ENCODE measurements around the gene CHMP1B.
"Not testable (repeated sequence)": the region's sequence is repeated elsewhere in the genome, so short reads cannot be mapped to it uniquely, and the experiment has no call there.

The CHMP1B gene

DNA sequence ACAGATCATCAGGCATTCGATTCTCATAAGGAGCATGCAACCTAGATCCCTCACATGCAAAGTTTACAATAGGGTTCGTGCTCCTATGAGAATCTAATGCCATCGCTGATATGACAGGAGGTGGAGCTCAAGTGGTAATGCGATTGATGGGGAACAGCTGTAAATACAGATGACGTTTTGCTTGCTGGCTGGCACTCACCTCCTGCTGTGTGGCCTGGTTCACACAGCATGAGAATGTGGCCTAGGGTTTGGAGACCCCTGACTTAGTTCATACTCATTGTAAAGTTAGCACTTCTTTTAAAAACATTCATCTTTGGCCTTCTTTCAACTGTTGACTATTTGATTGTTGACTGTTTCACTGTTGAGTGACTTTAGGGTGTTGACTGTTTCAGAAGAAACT, 8.7 kb upstream of the CHMP1B start:
- no peak for DNase-seq

DNA sequence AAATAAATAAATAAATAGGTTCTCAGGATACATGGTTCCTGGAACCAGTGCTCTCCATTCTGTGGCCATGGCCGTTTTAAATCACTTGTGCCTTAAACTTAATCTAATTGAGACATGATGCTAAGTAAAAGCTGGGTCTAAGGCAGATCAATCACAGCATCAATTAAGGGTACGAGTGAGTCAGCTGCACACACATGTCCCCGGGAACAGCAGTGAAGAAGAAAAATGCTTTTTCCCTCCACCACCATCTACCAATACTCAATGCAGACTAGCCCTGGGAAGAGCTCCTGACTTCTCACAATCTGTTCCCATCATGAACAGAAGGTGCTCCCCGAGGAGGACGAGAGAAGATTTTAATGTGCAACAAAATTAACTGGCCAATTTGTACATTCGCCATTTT, 6.8 kb upstream of the CHMP1B start:
- no peak for DNase-seq

DNA sequence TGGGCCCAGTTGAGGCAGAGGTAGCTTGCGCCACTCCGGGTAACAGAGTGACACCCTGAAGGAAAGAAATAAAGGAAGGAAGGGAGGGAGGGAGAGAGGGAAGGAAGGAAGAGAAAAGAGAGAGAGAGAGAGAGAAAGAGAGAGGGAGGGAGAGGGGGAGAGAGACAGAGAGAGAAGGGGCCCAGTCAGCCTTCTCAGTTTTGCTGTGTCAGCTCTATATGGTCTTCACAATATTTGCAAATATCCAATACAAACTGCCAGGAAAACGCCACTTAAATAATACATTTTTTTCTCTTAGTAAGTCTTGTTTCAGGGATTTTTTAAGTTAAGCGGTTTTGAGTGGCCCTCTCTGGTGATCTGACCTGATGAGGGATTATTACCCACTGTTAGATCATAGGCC, 5.6 kb upstream of the CHMP1B start:
- DNase-seq = no peak

DNA sequence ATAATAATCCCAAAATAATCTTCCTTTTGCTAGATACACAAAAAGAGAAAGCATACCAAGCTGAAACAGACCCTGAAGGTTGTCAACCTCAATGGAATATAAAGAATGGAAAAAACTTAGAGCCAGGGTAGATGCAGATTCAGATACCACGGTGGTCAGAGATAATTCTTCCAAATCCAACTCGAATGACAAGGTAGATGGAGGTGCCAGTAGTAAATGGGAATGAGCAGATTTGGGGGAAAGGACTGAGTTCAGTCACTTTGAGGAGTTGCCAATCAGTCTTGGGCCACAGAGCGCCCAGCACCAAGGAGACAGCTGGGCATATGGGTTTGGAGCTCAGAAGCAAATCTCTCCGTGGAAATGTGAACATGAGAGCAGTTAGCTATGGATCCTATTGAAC, 3.4 kb upstream of the CHMP1B start:
- no peak for DNase-seq

GRCh38 chr18:11849279-11849678, 1.9 kb upstream of the CHMP1B start:
- no peak for DNase-seq

DNA sequence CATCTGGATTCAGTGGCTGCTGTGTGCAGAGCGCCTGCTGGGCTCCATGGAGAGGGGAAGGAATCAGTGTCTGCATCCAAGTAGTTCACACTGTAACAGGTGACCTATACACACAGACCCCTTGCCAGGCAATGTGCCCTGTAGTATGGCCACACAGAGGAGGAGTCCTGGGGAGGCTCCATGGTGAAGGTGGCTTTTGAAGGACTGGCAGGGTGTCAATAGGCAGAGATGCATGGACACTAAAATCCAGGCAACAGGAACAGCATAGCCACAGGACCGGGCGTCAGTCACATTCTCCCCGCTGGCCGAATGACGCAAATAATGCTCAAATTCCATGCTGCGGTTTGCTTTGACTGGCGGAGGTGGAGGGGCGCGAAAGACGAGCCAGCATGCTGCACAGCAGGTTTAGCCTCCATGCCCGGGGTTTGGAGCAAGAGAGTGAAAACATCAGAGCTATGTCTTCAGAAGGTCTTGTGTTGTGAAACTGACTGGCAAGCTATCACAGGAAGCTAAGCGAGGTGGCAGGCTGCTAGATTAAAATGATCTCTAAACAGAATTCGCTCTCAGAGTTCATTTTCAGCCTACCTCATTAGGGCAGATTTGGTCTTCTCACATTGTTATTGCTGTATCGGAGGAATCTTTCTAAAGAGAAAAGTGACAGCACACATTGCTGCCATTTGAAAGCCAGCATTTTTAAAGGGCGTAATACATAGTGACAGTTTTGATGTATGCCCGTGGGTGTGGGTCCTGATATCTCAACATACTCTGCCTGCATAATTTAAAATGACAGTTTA, 1.2 kb upstream of the CHMP1B start:
- no peak for DNase-seq

GRCh38 chr18:11850821-11851145, 430 bp upstream of the CHMP1B start:
- DNase-seq = no peak

DNA sequence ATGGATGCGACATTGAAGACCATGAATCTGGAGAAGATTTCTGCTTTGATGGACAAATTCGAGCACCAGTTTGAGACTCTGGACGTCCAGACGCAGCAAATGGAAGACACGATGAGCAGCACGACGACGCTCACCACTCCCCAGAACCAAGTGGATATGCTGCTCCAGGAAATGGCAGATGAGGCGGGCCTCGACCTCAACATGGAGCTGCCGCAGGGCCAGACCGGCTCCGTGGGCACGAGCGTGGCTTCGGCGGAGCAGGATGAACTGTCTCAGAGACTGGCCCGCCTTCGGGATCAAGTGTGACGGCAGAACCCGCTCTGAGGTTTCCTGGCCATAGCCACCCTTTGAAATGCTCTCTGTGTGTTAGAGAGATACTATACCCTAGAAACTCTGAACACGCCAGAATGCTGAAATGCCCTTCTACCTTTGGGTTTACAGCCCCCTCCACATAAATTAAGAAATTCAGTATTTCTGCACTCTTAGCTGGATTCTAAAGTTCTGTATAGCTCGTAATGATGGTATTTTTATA, 659 bp downstream of the CHMP1B start:
- DNase-seq = no peak

DNA sequence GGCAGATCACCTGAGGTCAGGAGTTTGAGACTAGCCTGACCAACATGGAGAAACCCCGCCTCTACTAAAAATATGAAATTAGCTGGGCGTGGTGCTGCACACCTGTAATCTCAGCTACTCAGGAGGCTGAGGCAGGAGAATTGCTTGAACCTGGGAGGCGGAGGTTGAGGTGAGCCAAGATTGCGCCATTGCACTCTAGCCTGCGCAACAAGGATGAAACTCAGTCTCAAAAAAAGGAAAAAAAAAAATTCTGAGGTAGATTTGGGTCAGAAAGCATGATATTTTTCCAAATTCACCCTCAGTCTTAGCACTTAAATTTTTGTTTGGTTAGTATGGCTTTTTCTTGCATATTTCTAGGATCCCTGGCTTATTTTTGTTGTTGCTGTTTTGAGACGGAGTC, 3.3 kb downstream of the CHMP1B start:
- DNase-seq = not testable (repeated sequence)

- no peak for DNase-seq
Observed at GRCh38 chr18:11857177-11857887, 6.1 kb downstream of the CHMP1B start.

- no peak for DNase-seq
Observed at GRCh38 chr18:11859282-11859830, 8.1 kb downstream of the CHMP1B start.

DNA sequence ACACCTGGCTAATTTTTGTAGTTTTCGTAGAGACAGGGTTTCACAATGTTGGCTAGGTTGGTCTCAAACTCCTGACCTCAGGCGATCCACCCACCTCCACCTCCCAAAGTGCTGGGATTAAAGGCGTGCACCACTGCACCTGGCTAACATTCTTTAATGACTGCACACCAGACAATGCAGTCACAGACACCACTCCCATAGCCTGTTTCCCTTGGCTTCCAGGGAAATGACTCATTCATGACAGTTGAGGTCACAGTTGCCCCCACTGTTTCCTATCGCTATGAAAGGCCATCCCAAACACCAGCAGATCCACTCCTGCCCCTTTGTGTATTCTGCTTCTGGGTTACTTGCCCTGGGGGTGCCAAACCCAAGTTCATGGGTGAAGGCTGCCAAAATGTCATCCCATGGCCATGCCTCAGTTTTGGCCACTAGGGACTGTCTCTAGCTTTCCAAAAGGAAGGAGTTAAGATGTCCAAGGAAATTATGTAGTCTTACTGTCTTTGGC, 8.7 kb downstream of the CHMP1B start:
- DNase-seq = no peak

DNA sequence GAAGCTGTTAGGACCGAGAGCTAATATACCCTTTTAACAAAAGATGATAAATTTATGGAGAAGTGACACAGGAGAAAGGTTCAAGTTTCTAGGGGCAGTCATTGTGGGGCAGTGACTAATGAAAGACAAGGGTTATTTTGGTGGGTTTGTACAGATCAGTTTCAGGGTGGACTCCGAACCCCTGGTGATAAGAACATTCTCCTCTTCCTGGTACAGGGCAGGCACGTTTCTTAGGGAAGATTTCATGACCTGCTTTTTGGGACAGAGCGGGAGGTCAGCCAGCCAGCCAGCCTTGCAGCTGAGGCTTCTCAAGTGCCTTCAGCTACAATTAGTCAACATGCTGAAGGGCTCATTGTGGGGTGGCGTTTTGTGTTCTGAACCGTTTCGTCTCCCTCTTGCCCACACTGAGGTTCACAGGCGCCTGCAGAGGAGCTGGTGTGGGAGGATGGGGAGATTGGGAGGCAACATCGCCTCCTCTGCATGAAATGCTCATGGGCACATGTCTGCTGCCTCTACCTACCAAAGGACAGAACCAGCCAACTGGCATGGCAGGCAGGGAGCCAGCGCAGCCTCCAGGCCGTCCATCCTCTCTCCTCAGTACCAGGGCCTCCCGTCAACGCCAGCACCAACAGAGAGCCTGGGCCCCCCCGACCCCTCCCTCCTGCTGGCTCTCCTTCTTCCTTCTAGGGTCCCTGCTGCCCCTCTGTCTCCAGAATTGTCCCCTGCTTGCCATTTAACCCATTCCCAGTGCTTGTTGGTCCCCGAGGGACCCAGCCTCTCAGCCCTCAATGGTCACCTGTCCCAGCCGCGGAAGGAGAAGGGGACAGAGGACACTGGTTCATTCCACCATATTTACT, 9.6 kb downstream of the CHMP1B start:
- DNase-seq = no peak

DNA sequence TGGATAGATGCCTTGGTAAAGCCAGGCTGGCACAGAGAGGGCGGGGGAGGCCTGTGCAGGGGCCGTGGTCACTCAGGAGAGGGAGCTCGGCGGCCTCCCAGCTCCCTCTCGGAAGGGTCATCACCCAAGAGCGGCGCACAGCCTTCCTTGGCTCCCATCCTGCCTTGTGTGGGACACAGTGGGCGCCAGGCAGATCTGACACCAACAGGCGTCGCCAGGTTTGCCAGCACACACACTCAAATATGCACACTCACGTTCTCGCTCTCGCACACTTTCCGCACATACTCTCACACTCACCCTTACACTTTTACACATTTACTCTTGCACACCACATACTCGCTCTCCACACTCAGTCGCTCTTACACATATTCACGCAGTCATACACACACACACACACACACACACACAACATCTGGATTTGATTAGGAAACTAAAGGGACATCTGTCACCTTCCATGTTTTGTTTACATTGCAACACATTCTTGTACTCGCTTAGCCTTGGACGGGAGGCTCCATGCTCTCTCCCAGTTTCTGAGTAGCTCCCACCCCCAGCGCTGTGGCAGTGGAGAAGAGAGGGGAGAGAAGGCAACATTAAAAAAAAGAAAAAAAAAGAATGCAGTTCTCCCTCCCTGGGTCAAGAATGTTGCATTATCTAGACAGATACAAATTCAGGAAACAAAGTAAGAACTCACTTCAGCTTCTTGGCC, 10.5 kb downstream of the CHMP1B start:
- DNase-seq = no peak

GRCh38 chr18:11862468-11863137, 11.4 kb downstream of the CHMP1B start:
- no peak for DNase-seq

GRCh38 chr18:11864471-11864870, 13.3 kb downstream of the CHMP1B start:
- DNase-seq = no peak

- DNase-seq = no peak
Observed at GRCh38 chr18:11865071-11865470, 13.9 kb downstream of the CHMP1B start.

- DNase-seq = no peak
Observed at GRCh38 chr18:11866329-11866728, 15.1 kb downstream of the CHMP1B start.

DNA sequence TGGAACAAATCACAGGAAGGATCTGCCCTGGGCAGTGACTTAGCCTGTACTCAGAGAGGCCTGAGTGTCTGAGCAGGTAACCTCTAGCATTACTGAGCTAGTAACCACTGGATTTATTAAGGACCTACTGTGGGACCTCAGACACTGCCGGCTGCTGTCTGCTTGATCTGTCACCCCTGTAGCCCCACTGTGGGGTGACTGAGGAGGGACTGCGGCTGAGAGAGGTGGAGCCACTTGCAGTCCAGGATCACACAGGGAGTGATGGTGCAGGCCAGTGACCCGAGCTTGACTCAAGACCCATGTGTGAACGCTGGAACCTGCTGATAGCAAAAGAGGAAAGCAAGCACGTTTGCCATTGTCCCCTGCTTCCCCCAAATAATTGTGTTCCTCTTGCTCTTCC, 15.6 kb downstream of the CHMP1B start:
- no peak for DNase-seq

DNA sequence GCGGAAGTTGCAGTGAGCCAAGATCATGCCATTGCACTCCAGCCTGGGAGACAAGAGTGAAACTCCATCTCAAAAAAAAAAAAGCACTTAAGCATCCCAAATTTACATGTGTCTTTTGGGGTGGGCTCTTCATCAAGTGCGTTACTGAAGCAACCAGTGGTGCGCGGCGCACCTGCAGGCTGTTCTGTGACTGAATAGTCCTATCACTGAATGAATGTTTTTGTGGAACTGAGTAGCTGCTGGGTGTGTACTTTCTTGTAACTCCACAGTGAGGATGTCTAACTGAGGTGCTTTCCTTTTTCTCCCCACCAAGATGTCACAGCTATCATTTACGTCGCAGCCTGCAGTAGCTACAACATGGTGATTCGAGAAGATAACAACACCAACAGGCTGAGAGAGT, 17.0 kb downstream of the CHMP1B start:
- DNase-seq = no peak

GRCh38 chr18:11871501-11871900, 20.3 kb downstream of the CHMP1B start:
- no peak for DNase-seq

Measured in cortex of kidney (tissue), 1 donor.